ENCODE data around the gene CEP20.
"Not testable (repeated sequence)": the region's sequence is repeated elsewhere in the genome, so short reads cannot be mapped to it uniquely, and the experiment has no call there.

Gene CEP20

GRCh38 chr16:15856901-15857698 is 31.3 kb downstream of the CEP20 start, which contains the start of gene MYH11:
Gene MYH11, minus strand, starts transcription at chr16:15857028. Its CDS starts 18,776 bp downstream, at chr16:15838252.
- DNase-seq = no peak

DNA sequence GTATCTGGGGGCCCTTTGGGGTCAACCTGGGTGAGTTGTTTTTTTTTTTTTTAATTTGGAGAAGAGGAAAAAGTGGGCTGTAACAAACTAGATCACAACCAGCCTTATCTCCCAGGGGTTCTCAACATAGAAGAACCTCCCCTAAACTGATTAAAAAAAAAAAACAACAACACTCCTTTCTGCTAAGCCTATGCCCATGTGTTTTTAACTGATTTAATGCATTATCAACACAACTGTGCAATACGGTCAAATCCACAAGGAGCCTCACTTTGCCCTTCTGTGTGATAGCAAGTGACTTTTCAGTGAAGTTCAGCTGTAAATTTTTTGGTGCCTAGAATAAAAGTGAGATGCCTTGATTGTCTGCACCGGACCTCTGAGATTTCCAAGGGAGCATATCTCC is 32.2 kb downstream of the CEP20 start:
- no peak for DNase-seq

DNA sequence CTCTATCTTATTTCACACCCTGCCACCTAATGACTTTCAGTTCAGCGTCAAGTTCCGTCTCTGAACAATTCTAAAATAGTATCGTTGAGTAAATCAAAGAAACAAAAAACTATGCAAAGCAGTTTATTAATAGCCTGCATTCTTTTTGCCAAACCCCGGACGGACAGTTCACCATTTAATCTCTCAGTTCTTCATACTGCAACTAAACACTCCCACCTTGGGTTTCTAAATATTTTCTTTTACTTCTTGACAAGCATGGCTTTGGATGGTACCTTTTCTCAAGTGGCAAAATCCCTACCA is 32.7 kb downstream of the CEP20 start:
- no peak for DNase-seq

DNA sequence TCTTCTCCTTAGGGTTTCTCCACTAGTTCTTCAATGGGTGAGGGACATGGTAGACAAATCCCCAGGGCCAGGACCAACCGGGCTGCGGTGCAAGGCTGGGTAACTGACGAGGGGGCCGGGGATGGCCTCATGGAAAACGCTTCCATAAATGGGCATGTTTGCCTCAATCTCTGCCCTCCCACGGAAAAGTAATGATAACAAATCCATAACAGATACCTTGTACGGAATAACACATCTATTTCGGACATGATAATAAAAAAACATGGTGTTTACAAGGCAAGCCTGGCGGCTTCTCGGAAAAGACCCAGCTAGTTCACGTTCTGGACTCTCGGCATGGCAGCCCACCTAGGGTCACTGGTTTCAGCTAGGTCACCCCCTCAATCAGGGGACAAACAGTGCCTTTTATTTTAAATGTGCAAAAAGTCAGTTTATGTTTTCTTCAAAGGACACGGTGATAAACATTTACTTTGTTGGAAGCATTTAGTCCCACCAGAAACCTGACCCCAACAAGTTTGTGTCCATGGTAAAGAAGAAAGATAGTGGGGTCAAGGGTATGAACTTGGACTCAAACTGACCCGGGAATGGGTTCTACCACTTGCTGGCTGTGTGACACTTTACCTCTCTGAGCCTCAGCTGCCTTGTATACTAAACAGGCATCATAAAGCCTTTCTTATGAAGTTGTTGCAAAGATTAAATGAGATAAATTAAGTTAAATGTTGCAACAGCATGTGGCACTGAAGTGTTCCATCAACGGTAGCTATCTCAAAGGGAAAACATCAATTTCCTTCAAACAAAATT is 33.3 kb downstream of the CEP20 start:
- no peak for DNase-seq

DNA sequence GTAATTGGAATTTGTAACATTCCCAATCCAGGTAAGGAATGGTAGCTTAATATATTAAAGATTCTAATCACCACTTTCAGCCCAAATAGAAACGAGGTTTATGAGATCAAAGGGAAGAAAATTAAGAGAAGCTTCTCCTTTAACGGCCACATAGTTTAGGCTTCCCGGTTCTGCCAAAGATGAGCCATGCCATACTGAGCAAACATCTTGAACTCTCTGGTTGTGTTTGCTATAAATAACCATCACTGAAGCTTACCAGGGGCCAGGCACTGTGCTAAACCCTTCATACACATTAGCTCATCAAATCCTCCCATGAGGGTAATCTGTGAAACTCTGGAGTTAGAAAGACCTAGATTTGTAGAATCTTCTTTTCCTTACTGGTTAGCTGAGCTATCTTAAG is 34.3 kb downstream of the CEP20 start:
- DNase-seq = no peak

- no peak for DNase-seq
Measured at GRCh38 chr16:15853021-15853420, 35.4 kb downstream of the CEP20 start.

DNA sequence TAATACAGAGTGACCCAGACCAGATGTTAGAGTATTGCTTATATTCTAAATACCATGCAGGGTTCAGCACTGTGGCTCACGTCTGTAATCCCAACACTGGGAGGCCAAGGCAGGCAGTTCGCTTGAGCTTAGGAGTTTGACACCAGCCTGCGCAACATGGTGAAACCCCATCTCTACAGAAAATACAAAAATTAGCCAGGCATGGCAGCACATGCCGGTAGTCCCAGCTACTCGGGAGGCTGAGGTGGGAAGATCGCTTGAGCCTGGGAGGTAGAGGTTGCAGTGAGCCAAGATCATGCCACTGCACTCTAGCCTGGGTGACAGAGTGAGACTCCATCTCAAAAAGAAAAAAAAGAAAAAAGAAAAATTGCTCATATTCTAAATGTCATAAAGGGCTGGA is 37.8 kb downstream of the CEP20 start:
- not testable (repeated sequence) for DNase-seq

GRCh38 chr16:15849209-15849981 is 39.0 kb downstream of the CEP20 start:
- no peak for DNase-seq

DNA sequence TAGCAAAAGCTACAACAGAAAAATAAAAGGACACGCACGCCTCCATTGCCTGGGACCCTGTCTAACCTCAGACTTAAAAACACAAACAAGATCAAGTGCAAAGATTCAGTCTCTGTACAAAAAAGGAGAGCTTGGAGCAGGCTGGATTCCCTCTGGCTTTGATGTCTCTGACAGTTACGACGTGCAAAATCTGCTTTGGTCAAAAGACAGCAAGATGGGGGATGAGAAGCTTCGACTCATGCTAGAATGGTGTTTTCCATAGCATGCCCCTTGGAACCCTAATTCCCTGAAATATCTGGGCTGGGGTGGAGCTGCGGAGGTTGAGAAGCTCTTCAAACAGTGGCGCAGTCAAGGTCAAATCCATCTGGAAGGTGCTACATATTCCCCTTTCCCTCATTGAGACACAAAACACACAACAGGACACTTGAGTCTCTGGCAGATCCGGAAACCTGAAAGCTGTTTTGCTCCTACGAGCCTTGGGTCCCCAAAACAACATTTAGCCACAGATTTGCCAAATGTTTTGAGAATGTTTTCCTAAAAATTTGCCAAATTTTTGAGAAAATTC is 40.7 kb downstream of the CEP20 start:
- no peak for DNase-seq

DNA sequence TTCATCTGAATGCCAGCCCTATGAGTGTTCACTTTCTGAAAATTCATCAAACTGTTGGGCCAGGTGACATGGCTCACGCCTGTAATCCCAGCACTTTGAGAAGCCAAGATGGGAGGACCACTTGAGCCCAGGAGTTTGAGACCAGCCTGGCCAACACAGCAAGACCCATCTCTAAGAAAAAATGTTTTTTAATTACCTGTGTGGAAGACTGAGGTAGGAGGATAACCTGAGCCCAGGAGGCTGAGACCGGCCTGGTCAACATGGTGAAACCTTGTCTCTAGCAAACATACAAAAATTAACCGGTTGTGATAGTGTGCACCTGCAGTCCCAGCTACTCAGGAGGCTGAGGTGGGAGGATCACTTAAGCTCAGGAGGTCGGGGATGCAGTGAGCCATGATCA is 41.9 kb downstream of the CEP20 start:
- no peak for DNase-seq

DNA sequence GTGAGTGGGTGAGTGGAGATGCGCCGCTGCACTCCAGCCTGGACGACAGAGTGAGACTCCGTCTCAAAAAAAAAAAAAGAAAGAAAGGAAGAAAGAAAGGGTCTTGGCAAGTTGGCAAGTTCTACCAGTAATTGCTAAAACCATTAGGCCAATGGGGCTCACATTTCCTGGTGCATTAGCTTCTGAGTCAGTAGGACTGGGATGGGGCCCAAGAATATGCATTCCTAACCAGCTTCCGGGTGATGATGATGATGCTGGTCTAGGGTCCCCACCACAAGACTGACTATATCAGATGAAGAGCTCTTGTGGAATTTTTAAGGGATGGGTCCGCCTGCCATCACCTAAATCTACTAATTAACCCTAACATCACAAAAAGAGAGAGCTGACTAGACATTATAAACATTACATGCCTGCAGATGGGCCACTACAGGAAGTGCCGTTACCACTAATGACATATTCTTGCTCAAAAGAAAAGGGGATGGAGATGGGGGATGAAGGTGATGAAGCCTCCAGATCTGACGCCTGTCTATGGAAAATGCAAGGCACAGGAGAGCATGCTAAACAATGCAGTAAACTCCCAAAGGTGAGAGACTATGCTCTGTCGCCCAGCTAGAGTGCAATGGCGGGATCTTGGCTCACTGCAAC is 44.6 kb downstream of the CEP20 start:
- DNase-seq = no peak

DNA sequence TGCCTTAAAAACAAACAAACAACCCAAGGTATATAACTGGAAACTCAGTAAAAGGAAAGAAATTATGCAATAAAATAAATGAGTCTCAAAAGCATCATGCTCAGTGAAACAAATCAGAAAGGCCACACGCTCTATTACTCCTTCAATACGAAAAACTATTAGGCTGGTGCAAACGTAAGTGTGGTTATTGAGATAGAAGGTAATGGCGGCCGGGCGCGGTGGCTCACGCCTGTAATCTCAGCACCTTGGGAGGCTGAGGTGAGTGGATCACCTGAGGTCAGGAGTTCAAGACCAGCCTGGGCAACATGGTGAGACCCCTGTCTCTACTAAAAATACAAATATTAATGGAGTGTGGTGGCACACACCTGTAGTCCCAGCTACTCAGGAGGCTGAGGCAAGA is 49.2 kb downstream of the CEP20 start:
- DNase-seq = not testable (repeated sequence)

DNA sequence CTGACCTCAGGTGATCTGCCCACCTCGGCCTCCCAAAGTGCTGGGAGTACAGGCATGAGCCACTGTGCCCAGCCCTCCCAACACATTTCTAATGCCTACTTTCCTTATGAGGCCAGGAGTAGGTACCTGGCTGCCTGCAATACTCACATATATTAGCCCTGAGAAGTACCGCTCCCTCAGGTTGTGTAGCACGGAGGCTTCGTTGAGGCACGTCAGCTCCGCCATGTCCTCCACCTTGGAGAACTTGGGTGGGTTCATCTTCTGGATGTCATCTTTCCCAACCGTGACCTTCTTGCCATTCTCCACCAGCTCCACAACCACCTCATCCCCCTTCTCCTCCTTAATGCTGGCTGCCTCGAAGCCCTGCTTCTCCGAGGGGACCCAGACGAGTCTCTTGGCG is 50.6 kb downstream of the CEP20 start:
- DNase-seq = no peak

- DNase-seq = no peak
Measured at GRCh38 chr16:15836965-15837611, 51.3 kb downstream of the CEP20 start.

DNA sequence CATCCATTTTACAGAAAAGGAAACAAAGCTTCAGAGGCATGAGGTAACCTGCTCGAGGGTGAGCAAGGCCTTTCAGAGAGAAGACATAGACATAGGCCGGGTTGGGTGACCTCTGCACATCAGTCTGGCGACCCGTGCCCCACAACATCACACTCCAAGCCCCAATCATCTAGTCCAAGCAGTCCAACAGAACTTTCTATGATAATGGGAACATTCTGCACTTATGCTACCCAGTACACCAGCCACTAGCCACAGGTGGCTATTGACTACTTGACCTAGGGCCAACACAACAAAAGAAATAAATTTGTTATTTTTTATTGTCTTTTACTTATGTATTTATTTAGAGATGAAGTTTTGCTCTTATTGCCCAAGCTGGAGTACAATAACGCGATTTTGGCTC is 52.3 kb downstream of the CEP20 start:
- no peak for DNase-seq

DNA sequence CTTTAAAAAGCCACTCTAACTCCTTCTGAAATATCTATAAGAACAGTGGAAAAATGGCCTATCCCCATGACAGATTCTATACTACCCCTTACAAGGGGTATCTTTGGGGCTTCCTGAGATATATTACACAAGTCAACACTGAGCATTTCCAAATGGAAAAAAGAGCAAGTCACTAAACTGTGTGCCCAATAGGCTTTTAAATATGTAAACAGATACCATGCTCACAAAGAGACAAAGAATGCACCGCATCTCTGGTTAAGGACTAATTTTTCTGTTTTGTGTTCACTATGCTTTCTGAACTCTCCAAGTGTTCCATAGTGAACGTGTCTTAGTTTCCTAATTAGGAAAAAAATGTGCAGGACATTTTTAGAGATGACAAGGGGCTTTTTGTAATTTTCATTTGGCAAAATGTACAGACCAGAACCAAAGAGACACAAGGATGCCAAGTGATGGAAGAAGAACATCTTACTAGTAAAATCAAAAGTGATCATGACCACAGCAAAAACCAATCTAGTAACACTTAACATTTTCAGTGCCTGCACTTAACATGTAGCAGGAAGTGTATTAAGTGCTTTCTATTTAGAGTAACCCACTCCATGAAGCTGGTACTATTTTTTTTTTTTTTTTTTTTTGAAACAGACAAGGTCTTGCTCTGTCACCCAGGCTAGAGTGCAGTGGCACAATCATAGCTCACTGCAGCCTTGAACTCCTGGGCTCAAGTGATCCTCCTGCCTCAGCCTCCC is 53.1 kb downstream of the CEP20 start:
- no peak for DNase-seq

DNA sequence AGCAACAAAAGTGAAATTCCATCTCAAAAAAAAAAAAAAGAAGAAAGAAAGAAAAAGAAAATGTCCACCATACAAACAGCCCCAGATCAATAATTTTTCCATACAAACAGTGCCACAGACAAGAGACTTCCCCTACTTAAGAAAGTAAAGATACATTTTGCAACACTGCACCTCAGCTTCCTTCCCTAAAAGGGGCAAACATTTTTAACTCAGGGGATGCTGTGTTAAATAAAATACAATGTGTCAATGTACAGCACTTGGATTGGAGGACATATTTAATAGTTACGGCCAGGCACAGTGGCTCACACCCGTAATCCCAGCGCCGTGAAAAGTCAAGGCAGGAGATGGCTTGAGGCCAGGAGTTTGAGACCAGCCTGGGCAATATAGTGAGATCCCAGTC is 53.9 kb downstream of the CEP20 start:
- no peak for DNase-seq

DNA sequence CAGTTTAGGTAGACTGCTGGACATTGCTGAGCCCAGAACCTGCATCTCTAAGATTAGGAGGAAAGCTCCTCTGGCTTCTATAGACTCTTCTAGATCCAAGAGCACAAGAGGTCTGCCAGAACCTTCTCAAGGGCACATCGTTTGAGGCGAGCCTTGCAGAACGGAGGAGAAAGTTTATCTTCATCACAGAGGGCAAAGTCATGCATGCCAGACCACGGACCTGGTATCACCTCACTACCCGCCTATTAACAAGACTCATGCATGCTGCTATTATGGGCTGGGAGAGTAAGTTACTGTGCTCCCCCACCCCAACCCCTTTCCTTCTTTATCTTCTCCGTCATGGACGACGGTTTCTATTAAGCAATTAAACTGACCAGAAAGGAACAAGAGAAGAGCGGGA is 54.9 kb downstream of the CEP20 start:
- DNase-seq = no peak

DNA sequence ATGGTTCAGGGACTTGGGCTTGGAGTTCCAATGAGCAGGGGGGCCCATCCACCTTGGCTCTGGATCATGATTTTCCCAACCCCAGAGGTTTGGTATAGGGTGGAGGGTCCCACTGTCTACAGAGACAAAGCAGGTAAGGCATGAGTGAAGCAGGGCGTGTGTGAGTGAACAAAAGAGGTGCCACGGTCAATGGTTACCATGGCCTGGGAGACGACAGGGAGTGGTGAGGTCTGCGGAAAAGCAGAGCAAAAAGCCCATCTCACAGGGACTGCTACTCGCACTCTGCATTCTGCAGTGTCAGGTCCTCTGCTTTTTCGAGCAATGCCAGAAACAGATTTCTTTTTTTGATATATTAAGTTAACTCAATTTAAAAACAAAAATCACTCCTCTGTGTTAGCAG is 56.2 kb downstream of the CEP20 start:
- DNase-seq = no peak

DNA sequence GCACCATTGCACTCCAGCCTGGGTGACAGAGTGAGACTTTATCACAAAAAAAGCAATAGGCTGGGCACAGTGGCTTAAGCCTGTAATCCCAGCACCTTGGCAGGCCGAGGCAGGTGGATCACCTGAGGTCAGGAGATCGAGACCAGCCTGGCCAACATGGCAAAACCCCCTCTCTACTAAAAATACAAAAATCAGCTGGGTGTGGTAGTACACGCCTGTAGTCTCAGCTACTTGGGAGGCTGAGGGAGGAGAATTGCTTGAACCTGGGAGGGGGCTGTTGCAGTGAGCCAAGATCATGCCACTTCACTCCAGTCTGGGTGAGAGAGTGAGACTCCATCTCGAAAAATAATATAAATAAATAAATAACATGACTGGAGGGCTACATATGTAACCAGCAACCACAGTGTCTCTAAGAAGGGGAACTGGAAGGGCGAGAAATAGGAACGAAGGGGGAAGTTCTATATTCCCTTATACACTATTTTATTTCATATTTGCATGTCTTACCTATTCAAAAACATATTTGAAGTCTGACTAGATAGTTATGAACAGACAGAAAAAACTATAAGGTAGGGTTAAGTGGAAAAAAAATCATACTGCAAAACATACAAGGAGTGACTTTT is 57.5 kb downstream of the CEP20 start:
- no peak for DNase-seq

- DNase-seq = no peak
Measured at GRCh38 chr16:15829460-15829859, 58.9 kb downstream of the CEP20 start.
